Esophagus squamous epithelium (tissue), 4 donors: Measurements from ENCODE around the gene SHTN1.

ENCODE experiments used
- CTCF ChIP-seq, 6 experiments: fragments of 450-650 bp in 4 of 6; fragments of 200-600 bp in 2 of 6; sonication (generic) in 2 of 6; IDR thresholded peaks; one replicate each; pipeline ENCODE4 v1.5.1; 2016 to 2019; ENCODE audit warnings: antibody characterized with exemption in 6 of 6, mild to moderate bottlenecking in 4 of 6, moderate library complexity in 4 of 6
- POLR2A ChIP-seq, 4 donors: fragments of 450-650 bp; IDR thresholded peaks; one replicate each; pipeline ENCODE4 v1.6.1; 2017; ENCODE audit warnings: antibody characterized with exemption in 4 of 4, mild to moderate bottlenecking in 4 of 4, moderate library complexity in 3 of 4

- TF ChIP-seq CTCF (IDR thresholded peaks at IDR 0.05), result no peak
- no peak for TF ChIP-seq POLR2A (IDR thresholded peaks at IDR 0.05)
Observed at GRCh38 chr10:116907245-116907987, 97.6 kb downstream of the SHTN1 start.
